HG02840 (cell line): ENCODE measurements around the gene TBC1D8.

Source experiments
- ATAC-seq: cut with Tn5 transposase; IDR thresholded peaks from one replicate; pipeline ENCODE4 v1.9.1; 2021; ENCODE audit warnings: mild to moderate bottlenecking, moderate library complexity, moderate number of reproducible peaks; ENCODE audit not compliant: unreplicated experiment, low FRiP score

The TBC1D8 gene

DNA sequence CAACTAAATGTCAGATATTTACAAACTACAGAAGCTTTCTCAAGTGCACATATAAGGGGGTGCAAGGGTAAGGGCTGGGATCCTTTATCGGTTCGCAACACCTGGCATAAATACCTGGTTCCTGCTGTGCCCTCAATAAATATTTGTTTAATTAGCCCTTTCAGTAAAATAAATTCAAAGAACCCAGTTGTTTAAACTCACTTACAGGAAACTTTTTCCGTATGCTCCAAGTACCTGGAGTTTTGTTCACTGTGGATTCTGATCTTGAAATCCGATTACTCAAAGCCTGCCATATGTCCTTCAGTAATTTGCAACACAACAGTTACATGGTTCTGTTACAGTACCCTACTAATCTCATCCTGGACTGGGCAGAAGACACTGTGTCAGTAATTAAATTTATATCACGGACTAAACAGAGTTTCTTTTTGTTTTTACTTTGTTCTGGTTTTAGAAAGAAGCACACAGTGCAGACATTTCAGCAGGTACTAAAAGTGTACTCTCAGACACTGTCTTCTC is 36.9 kb downstream of the TBC1D8 start:
- no peak for ATAC-seq

GRCh38 chr2:101113441-101114267 is 37.5 kb downstream of the TBC1D8 start:
- ATAC-seq, result no peak

GRCh38 chr2:101112772-101113157 is 38.4 kb downstream of the TBC1D8 start:
- ATAC-seq, result no peak

DNA sequence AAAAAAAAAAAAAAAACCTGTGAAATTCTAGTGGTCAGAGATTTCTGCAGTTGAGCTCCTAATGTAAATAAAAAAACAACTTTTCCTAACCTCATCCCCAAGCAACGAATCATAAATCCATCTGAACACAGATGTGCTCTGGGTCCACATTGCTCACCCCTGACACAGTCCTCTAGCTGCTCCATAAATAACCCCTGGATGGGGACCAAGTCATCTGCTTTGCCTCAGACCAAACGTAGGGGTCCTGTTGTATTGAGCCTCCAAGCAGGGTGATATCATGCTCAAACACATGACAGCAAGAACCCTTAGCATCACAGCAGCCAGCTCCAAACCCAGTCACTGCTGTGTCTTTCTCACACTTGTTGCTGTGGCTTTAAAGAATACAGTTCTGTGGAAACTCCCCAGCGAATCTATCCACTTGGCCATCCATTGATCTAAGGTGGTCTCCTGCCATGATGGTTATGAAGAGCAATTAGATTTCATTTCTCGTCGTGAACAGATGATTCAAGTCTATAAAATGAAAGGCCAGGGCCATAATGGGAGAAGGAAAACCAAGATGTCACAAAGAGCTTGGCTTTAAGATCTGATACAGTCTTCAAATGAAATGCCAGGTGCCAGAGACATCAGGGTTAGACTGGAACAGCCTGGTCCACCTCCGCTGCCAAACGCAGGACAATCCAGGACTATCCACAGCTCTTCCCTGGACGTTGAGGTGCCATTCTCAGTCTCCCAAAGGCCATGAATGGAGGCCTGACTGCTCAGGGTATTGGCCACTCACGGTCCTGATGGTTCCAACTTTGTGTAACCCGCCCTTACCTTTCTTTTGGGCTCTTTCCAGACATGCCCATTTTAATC is 39.0 kb downstream of the TBC1D8 start:
- no peak for ATAC-seq

- ATAC-seq, result no peak
These were observed 39.8 kb downstream of the TBC1D8 start for GRCh38 chr2:101111262-101111838.

- no peak for ATAC-seq
These were observed 41.6 kb downstream of the TBC1D8 start for GRCh38 chr2:101109451-101110118.

DNA sequence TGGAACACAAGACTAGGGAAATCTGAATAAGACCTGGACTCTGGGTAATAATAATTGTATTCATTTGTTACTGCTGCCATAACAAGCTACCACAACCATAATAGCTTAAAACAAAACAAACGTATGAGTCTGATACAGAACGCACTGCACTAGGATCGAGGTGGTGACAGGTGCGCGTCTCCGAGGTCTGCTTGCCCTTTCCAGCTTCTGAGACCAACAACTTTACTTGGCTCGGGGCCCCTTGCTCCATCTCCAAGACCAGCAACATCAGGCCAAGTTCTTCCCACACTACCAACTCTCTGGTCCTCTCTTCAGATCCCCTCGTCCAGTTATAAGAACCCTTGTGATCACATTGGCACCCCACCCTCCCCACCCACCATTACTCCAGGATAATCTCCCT is 42.8 kb downstream of the TBC1D8 start:
- no peak for ATAC-seq

- no peak for ATAC-seq
These were observed 43.9 kb downstream of the TBC1D8 start for GRCh38 chr2:101107241-101107640.

GRCh38 chr2:101106453-101107181 is 44.6 kb downstream of the TBC1D8 start:
- no peak for ATAC-seq

GRCh38 chr2:101105654-101106053 is 45.5 kb downstream of the TBC1D8 start:
- ATAC-seq, result no peak

DNA sequence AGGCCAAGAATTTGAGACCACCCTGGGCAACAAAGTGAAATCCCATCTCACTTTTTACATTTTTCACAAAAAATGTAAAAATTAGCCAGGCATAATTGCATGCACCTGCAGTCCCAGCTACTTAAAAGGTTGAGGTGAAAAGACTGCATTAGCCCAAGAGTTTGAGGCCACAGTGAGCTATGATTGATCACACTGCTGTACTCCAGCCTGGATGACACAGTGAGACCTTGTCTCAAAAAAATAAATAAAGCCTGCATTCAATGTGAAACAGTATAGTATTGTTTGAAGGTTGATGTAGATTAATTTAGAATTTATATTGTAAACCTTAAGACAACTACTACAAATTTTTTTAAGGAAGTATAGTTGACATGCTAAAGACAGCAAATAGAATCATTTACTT is 53.5 kb downstream of the TBC1D8 start:
- no peak for ATAC-seq

DNA sequence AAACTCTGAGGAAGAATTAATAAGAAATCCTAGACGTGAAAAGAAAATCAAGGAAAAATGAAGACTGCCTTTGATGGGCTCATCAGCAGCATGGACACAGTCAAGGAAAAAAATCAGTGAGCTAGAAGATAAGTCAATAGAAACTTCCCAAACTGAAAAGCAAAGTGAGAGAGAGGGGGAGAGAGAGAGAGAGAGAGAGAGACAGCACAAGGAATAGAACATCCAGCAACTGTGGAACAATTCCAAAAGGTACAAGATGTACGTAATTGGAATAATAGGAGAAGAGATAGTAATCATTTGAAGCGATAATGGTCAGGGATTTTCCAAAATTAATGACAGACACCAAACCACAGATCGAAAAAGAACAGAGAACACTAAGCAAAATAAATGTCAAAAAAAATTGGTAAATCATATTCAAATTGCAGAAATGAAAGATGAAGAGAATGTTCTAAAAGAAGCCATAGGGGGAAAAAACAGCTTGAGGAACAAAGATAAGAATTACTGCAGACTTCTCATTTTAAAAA is 54.5 kb downstream of the TBC1D8 start:
- ATAC-seq, result no peak

DNA sequence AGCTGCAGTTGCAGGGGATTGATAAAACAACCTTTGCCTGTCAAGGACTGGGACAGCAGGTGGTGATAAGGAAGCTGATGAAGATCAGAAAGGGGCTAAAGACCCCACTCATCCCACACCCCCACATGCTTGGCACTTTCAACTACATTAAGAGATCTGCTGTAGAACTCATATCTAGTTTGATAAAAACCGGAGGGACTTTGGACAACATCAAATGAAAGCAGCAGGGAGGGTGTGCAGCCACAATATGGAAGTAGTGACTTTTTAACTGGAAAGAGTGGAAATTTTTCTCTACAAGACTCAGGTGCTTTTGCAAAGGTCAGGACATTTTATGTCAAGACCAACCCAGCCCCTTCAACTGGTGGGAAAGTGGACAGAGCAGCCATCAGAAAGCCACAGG is 56.8 kb downstream of the TBC1D8 start:
- no peak for ATAC-seq

DNA sequence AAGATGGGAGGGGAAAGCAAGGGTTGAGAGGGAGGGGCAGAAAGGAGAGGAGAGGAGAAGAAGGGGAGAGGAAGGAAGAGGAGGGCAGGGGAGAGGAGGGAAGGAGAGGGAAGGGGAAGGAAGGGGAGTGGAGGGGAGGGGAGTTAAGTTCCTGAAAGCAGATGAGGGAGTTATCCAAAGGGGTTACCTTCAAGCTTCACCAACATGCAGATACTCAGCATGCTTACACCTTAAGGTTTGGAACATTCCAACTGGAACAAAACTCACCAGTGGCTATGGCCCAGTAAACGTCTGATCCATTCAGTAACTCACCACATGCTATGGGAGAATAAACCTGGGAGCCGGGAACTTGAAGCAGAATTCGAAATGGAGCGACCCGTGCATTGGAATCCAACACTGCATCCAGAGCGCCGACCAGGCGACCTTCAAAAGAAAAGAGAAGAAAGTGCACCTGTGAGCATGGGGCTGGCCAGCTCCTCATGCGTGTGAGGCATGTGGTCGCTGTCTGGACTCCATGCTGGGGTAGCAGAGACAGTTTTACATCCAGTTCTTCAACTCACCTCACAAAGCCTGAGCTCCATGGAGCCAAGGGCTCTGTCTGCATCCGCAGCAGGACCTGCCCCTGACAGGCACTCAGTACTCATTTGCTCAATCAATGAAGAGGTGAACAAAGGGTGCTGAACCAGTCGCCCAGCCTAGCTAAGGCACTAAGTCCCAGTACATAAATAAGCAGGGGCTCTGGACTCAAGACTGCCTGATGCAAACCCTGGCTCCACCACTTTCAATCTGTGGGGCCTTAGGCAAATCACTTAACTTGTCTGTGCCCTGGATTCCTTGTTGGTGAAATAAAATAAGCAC is 61.0 kb downstream of the TBC1D8 start:
- no peak for ATAC-seq

DNA sequence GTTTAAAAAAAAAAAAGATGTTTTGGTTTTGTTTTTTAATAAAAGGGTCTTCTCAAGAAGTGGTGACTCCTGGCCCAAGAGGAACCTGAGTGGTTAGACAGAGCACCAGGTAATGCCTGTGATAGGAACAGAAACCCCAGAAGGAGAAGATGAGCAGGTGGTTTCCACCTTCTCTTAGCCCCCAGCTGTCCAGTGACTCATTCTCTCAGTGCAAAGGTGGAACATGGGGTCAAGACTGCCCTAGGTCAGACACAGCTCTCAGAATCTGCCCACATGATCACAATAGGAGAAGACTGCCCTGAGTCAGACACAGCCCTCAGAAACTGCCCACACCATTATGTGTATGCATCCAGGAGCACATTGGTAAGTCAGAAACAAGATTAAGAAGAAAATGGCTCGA is 61.8 kb downstream of the TBC1D8 start:
- ATAC-seq, result peak; percentile 92

DNA sequence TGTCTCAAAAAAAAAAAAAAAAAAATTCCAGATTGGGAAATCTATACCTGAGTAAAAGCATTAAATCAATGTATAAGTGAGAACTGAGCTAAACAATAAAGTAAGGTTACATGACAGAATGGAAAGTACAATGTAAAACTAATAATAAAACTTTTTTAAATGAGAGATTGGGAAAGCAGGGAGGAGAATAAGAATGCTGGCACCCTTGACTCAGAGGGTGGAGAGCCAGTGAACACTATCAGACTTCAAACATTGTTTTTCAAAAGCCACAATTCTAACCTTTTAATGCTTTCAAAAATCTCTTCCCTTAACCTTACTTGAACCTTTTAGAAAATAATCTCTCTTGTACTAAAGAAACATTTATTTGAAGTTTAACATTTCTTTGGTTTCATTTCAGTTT is 63.5 kb downstream of the TBC1D8 start:
- no peak for ATAC-seq

DNA sequence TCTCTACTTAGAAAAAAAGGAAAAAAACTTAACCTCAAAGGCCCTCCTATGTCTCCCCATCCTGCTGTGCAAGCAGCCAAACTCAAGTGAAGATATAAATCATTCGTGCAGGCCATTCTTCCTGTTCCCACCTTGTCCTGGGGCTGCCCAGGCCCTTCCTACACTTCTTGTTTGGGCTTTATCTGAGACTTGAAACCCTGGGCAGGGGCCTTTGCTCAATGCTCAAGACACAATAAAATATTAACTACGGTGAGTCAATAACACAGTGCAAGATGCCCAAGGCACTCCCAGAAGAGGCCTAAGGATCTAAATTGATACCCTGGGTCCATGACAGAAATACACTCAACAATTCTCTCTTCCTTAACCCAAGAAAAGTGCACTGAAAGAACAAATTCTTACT is 67.6 kb downstream of the TBC1D8 start:
- ATAC-seq, result no peak

GRCh38 chr2:101082998-101083397 is 68.2 kb downstream of the TBC1D8 start:
- ATAC-seq, result no peak
